Esophagus muscularis mucosa (tissue), 4 donors: ENCODE measurements around the gene ADAMTS18.
"Not testable (repeated sequence)": the region's sequence is repeated elsewhere in the genome, so short reads cannot be mapped to it uniquely, and the experiment has no call there.

Source experiments
- EP300 ChIP-seq: sonication (generic); formaldehyde crosslinking; IDR thresholded peaks from one replicate; pipeline ENCODE4 v1.6.1; 2017; ENCODE audit warnings: antibody characterized with exemption
- POLR2A ChIP-seq: fragments of 450-650 bp; IDR thresholded peaks from one replicate; pipeline ENCODE4 v1.6.1; 2017; ENCODE audit warnings: antibody characterized with exemption, moderate library complexity, mild to moderate bottlenecking, low read depth
- POLR2AphosphoS5 ChIP-seq, 2 donors: sonication (generic); formaldehyde crosslinking; IDR thresholded peaks; one replicate each; pipeline ENCODE4 v1.6.1; 2017; ENCODE audit warnings: antibody characterized with exemption in 2 of 2
- TF ChIP-seq, protein P1 (sequence below), 3 experiments: fragments of 200-600 bp in 2 of 3; fragments of 450-650 bp in 1 of 3; sonication (generic) in 2 of 3; IDR thresholded peaks; one replicate each; pipeline ENCODE4 v1.5.1; 2017 to 2019; ENCODE audit warnings: antibody characterized with exemption in 3 of 3, mild to moderate bottlenecking in 2 of 3, moderate library complexity in 1 of 3

DNA sequence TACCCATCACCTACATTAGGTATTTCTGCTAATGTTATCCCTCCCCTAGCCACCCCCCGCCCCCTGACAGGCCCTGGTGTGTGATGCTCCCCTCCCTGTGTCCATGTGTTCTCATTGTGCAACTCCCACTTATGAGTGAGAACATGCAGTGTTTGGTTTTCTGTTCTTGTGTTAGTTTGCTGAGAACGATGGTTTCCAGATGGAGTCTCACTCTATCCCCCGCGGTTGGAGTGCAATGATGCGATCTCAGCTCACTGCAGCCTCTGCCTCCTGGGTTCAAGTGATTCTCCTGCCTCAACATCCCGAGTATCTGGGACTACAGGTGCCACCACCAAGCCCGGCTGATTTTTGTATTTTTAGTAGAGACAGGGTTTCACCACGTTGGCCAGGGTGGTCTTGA lies 155.5 kb downstream of the ADAMTS18 start:
- TF ChIP-seq POLR2A; POLR2AphosphoS5 (IDR thresholded peaks at IDR 0.05); EP300: not testable (repeated sequence)
- TF ChIP-seq, protein P1, sequence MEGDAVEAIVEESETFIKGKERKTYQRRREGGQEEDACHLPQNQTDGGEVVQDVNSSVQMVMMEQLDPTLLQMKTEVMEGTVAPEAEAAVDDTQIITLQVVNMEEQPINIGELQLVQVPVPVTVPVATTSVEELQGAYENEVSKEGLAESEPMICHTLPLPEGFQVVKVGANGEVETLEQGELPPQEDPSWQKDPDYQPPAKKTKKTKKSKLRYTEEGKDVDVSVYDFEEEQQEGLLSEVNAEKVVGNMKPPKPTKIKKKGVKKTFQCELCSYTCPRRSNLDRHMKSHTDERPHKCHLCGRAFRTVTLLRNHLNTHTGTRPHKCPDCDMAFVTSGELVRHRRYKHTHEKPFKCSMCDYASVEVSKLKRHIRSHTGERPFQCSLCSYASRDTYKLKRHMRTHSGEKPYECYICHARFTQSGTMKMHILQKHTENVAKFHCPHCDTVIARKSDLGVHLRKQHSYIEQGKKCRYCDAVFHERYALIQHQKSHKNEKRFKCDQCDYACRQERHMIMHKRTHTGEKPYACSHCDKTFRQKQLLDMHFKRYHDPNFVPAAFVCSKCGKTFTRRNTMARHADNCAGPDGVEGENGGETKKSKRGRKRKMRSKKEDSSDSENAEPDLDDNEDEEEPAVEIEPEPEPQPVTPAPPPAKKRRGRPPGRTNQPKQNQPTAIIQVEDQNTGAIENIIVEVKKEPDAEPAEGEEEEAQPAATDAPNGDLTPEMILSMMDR (IDR thresholded peaks at IDR 0.05): not testable (repeated sequence)
